HG02588 (cell line): ENCODE measurements around the gene MARCHF10.
"Not testable (repeated sequence)": the region's sequence is repeated elsewhere in the genome, so short reads cannot be mapped to it uniquely, and the experiment has no call there.

Source experiments
- ATAC-seq: cut with Tn5 transposase; IDR thresholded peaks from one replicate; pipeline ENCODE4 v1.9.1; 2021; ENCODE audit warnings: mild to moderate bottlenecking, moderate library complexity; ENCODE audit not compliant: unreplicated experiment

The MARCHF10 gene

DNA sequence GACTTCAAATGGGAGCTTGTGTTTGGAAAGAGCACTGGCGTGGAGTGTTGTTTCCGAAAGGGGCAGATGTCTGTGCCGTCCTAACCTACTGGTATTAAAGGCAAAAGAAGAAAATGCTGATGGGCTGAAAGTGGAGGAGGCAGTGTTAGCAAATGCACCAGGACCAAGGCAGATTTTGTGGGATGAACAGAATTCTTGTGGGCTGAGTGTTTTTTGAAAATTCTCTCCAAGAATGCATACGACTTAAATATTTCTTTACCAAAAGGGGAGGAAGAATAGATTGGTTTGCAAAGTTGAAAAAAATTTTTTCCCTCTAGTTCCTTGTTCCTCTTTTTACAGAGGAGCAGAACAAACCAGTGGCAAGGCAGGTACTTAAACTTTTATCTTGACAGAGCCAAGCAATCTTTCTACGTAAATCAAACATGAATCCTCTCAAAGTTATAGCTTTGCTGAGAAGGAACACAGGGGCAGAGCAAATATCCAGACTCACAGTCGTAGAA, 16.8 kb downstream of the MARCHF10 start:
- no peak for ATAC-seq

DNA sequence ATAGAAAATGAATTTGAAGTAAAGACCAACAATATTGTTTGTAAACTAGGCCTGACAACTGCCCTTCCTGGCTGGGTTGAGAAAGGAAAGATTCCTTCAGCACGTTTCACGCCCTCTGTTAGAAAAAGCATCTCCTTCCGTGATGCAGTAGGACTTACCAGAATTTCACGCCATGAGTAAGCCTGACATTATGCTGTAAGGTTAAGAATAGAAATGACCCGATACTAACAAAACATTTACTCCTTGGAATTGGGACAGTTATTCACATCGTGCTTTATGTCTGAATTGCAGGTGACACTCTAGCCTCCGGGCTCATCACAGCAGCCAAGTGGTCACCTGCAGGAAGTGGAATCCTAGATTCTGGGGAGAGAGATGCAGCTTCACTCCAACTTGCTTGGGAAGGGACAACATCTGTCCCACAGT, 17.5 kb downstream of the MARCHF10 start:
- ATAC-seq, result no peak

DNA sequence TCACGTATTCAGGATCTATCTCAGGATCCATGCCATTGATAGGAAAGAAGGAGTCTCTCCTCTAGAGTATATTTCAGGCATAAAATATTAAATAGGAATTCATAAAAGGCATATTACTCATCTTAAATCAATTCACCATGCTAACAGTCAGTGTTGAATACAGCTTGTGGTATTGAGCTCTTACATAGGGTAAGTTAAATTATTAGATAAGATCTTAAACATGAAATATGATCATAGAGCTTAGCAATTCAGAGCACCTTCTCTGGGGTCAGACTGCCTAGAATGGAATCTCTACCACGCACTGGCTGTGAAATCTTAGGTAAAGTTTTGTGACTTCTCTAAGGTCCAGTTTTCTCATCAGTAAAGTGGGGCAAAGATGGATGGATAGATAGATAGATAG, 20.7 kb downstream of the MARCHF10 start:
- ATAC-seq, result no peak

GRCh38 chr17:62786646-62787045, 21.5 kb downstream of the MARCHF10 start:
- ATAC-seq, result no peak

GRCh38 chr17:62785983-62786382, 22.1 kb downstream of the MARCHF10 start:
- ATAC-seq, result not testable (repeated sequence)

DNA sequence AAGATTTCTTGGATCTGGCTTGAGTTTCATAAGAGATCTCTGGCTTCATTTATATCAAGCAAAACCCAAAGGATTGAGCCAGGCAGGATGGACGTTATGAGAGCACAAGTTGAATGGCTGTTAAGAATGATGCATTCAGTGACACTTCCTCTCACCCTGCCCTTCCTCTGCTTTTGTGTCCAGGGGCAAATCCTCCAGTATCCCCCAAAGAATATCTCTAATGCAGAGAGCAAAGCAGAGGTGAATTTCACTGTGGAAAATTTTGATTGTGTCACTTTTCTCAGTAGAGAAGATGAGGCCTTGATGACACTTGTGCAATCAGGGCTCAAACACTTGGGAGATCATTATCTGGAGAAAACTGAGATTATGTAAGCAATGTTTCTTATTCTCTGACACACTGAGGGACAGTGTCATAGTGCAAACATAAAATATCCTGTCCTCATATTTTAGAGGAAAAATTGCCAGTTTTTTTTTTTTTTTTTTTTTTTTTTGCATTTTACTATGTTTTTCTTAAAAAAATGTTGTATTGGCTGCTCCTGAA, 25.3 kb downstream of the MARCHF10 start:
- ATAC-seq, result no peak

DNA sequence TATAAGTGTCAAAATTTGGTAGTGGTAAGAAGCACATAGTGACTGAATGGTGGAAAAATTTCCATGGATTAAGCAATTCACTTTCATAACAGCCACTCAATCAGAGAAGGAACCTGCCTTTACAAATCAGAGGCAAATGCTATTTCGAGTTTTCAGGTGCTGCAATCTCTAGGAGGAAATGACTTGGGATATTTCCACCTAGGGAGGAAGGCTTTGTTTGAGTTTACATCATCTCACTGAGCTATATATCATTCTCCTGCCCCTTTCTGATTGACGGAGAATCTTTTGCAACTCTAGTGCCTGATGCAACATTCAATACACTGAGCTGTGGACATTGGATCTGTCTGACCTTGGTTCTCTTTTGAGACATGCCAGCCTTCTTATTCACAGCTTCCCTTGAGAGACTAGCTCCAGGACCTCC, 26.3 kb downstream of the MARCHF10 start:
- ATAC-seq, result no peak

DNA sequence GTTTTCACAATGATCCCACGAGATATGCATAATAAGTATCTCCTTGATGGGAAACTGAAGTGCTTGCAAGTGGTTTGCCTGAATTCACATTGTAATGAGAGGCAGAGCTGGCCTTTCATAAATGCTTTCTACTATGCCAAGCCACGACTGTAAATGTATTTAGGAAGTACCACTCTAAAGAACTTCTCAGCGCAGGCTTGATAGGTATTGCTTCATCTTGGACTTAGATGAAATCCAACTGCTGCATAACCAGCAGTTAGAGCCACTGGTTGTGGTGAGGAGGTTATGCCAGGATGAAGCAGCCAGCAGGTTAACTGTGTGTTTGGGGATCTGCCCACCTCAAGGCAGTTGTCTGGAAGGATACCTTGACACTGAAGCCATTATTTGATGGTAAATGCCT, 26.8 kb downstream of the MARCHF10 start:
- ATAC-seq, result no peak

DNA sequence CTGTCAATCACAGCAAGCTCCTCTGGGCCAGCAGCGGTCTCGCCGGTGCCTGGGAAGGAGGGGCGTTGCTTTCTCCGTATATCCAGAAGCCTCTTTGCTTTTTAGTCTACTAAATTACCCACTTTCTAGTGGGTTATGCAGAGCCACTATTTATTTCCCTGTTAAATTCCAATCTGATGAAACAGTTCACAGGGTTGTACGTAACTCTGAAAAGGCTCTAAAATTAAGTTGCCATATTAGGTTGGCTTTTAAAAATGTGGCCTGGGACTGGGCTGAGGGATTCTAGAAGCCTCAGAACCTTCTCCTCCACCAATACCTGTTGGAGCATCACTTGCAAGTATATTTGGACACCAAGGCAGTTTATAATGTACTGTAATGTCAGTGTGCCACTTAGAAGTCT, 27.2 kb downstream of the MARCHF10 start:
- no peak for ATAC-seq

DNA sequence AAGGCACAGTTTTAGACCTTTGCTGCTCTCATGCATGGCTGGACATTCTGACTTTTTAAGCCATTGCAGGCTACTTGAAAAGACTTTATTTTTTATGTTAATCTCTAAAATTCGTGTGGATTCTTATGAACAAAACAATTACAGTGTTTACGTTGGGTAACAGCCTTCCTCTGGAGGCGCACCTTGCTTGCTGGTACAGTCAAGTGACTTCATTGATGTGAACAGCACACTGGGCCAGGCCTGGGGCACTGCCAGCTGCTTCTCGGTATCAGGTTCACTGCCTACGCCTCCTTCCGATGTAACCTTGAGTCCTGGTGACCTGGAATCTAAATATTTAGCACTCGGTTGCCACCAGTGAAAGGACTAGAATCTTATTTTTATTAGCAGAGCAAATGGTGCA, 27.8 kb downstream of the MARCHF10 start:
- no peak for ATAC-seq

GRCh38 chr17:62778990-62779681, 29.0 kb downstream of the MARCHF10 start:
- ATAC-seq, result no peak

DNA sequence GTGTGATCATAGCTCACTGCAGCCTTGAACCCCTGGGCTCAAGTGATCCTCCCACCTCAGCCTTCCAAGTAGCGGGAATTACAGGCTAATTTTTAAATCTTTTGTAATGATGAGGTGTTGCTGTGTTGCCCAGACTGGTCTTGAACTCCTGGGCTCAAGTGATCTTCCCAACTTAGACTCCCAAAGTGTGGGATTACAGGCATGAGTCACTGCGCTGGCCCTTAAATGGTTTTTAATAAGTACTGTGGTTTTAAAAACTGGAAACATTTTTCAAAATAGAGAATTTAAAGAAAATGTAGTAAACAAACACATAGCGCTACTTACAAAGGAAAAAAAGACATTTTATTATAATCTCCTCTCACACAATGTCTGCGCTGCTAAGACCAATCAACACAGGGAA, 32.2 kb downstream of the MARCHF10 start:
- ATAC-seq, result no peak

GRCh38 chr17:62774338-62774737, 33.8 kb downstream of the MARCHF10 start:
- no peak for ATAC-seq

DNA sequence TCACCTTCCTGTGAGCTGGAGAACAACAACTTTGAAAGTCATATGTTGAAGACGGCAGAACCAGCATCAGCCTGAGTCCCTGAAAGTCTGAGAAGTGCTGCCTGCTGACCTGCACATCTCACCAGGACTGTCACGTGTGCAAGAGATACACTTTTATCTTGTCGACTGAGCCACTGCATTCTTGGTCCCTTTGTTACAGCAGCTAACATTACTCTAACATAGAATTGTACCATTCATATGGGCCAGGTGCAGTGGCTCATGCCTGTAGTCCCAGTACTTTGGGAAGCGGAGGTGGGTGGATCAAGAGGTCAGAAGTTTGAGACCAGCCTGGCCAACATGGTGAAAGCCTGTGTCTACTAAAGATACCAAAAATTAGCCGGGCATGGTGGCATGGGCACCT, 40.1 kb downstream of the MARCHF10 start:
- ATAC-seq, result no peak

DNA sequence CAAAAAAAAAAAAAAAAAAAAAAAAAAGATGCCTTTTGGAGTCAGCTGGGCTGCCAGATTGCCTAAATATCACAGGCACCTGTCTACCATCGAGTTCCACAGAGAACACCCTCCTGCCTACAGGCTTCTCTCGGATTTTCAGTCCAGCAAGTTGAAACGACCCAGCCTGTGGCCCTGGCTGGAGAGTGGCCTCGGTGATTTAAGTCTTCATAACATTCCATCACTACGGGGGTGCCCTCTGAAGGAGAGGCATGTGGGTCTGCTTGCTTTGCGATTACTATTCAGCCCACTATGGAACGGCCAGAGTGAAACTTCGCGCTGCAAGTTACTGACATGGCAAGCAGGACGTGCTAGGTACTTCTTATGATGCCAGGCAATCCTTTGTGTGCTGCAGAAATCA, 42.8 kb downstream of the MARCHF10 start:
- no peak for ATAC-seq

DNA sequence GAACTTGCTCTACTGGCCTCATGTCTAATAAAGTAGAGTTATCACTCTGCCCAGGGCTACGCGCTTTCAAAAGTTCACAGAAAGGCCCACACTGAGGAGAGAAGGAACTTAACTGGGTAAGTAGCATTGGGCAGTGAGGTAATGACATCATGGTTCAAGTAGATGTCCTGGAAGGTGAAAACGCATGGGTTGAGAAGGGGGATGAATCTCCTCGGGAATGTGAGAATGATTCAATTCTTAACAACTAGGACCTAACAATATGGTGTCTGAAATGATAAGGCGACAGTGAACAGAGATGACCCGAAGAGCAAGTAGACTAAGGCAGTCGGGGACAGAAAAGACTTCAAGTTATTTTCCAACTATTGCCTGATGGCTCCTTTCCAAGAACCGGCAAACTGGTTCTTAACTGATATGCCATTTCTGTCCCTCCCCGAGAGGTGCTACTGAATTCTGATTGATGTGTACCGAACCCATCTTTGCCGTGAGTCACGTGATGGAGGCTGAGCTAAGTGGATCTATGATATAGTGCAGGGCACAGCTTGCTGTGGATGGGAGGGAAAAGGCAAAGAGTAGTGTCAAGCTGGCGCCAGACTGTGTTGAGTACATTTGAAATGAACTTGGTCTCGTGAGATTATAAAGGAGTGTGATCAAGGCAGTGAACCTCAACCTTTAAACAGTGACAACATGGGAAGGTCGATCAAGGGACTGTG, 44.1 kb downstream of the MARCHF10 start:
- no peak for ATAC-seq

GRCh38 chr17:62761884-62762283, 46.2 kb downstream of the MARCHF10 start:
- no peak for ATAC-seq

DNA sequence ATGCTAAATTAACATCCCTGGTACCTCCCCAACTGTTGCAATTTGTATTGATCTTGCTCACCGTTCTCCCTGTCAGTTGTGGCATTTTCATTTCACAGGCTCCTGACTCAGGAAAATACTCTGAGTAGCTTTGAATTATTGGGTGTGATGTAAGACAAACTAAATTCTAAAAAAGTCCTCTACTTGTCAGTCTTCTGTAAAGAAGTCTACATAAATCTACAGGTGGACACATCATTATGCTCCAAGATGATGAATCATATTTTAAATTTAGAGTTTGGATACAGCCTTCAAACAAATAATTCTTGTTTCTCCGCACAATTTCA, 47.2 kb downstream of the MARCHF10 start:
- ATAC-seq, result no peak

DNA sequence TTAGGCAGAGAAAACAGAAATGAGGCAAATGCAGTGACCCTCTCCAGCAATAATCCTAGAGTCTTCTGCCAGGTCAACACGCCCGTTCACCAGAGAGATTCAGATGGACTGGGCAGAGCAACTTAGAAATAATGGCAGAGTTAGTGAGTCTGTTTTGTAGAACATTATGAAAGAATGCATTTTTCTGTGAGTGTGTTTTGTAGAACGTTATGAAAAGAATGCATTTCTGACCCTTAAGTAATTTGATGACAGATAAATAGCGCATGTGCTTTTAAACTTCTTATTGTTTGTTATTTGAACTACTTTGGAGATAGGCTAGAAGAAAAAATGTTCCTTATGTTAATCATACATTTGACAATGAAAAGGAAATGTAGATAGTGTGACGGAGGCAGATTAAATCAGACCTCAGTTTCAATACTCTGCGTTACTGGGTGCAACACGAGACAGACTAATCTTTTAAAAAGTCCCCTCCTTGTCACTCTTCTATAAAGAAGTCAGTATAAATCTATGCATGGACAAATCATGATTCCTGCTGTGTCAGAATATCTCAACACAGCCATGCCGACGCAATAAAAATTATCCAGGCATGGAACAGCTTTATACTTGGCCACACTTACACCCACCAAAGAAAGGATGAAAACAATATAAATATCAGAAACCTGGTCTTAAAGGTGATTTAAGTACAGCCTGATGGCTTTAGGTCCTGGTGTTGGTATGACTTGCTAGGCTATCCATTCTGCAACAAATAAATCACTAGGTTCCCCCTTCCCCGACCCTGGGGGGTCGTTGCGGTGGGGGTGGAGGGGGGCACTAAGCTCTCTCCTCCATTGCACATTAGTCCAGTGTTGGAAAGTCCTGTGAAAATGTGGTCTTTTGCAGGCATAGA, 47.8 kb downstream of the MARCHF10 start:
- no peak for ATAC-seq

DNA sequence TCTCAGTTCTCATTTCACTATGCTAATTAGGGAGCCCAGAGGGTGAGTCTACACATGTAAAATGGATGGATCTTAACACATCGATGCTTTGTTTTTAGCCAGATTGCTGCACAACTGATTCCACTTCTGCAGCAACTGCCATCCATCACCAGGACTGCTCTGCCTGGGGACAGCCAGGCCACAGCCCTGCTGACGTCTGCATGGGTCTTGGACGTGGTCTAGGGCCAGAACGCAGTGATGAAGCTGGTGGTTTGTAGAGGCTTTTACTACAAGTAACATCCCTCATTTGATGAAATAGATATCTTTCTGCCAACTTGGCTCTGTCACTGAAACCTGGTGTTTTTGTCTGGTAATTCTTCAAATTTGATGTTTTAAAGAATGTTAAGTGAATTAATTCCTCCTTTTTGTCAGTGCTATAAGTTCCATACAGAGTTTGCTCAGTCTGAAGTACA, 50.6 kb downstream of the MARCHF10 start:
- ATAC-seq, result no peak

DNA sequence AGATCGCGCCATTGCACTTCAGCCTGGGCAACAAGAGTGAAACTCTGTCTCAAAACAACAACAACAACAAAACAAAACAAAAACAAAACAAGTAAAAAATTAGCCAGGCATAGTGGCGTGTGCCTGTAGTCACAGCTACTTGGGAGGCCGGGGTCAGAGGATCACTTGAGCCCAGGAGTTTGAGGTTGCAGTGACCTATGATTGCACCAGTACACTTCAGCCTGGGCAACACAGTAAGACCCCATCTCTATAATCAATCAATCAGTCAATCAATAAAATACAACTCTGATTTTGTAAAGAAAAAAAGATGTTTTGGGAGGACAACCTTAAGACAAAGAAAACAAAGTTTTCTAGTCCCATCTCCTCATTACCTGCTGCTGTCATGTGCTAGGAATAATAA, 51.9 kb downstream of the MARCHF10 start:
- no peak for ATAC-seq
